Measurements from ENCODE around the gene GAS2L3.

DNA sequence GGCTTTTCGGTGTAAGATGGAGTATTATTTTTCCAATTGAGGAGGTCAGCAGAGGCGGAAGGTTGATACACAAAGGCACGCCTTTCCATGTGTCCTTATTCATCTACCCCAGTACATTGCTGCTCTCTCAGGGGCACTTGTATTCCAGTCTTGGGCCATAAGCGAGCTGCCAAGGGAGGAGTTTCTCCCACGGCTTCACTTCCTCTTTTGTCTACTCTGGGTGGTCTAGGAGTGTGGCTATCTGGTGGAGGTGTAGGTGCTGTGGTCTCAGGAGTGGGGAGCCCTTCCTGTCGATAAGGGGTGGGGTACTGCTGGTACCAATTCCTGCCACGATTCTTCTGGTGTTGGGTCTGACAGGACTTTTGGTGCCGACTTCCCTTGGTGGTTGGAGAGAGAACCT is 73.4 kb downstream of the GAS2L3 start:
- TF ChIP-seq POLR2AphosphoS5 (IDR thresholded peaks at IDR 0.05; ENCODE audit: borderline replicate concordance, low read depth, low read length), result no peak
- TF ChIP-seq FOXP2 (optimal IDR thresholded peaks at IDR 0.05; ENCODE audit: control extremely low read depth, extremely low read length, insufficient read depth), result no peak
